ENCODE results near the gene HDC. TPM values are rescaled to one million over a fixed set of nuclear protein-coding genes. Genes with fewer than 3 reads are reported as not detected.
A peak's percentile ranks its signal among the peaks of the same experiment; 100 is the strongest.

HDC gene
- total and polyA plus RNA-seq, 10 of the 15 experiments (the other 5 are each of a cell fraction or from before 2014, with no cell fraction given), result not detected

- POLR2A ChIA-PET, result no interaction called here
- no peaks in the 10 kb centered on the region for H3K27me3 ChIP-seq (replicated peaks in 1 of 2; ENCODE audit: control insufficient read depth in 2 of 2, insufficient read depth in 2 of 2, low read length in 1 of 2)
- H3K9ac ChIP-seq (ENCODE audit: control insufficient read depth, insufficient read depth, low read length), result no peak overlapping the region
- SMC1A ChIA-PET (ENCODE audit: uncharacterized antibody, unreplicated experiment), result no interaction called here
- H4K20me1 ChIP-seq (ENCODE audit: control insufficient read depth, insufficient read depth), result no peaks in the 10 kb centered on the region
- H3K9me3 ChIP-seq (replicated peaks; ENCODE audit: control insufficient read depth, insufficient read depth, low read length), result no peaks in the 10 kb centered on the region; the same call in 2 of the 3 replicates
- no peak overlapping the region for H3K4me3 ChIP-seq
- ATAC-seq (no peak), DNase-seq (ENCODE audit: low read depth, low spot score) (no peak), FAIRE-seq (no peak)
- no peak overlapping the region for H2AFZ ChIP-seq (ENCODE audit: control insufficient read depth, low read depth, low read length)
- intact Hi-C loops (cut with micrococcal nuclease; ENCODE audit: unreplicated experiment) (no loop called here), in situ Hi-C loops (cut with MboI) (no loop called here)
- no peaks in the 10 kb centered on the region for H3K4me1 ChIP-seq (ENCODE audit: control insufficient read depth, insufficient read depth, low read length)
- H3K36me3 ChIP-seq (ENCODE audit: control insufficient read depth in 2 of 2, insufficient read depth in 2 of 2, low read length in 1 of 2), result no peaks in the 10 kb centered on the region
- no peak for TF ChIP-seq SIX5 (IDR thresholded peaks at IDR 0.05; ENCODE audit: low read depth, low read length, severe bottlenecking)
- TF ChIP-seq ZBTB11 (CRISPR knock-in tag; IDR thresholded peaks at IDR 0.05), result no peak
- TF ChIP-seq POLR2AphosphoS5 (IDR thresholded peaks at IDR 0.05; ENCODE audit: low read length), result no peak
- RAD21 ChIA-PET (ENCODE audit: unreplicated experiment), result no interaction called here
- no TSS peak for BruUV-seq (replicated peaks)
- no peak overlapping the region for H3K4me2 ChIP-seq (ENCODE audit: control insufficient read depth, insufficient read depth)
- no peaks in the 10 kb centered on the region for H3K79me2 ChIP-seq (ENCODE audit: control insufficient read depth, insufficient read depth, low read length)
- WGBS (ENCODE audit: insufficient coverage, insufficient replicate concordance, low lambda C conversion rate, missing lambda C conversion rate), result 57% methylated on average over 5 of the region's 5 CpGs
- no peak overlapping the region for H3K27ac ChIP-seq (ENCODE audit: control insufficient read depth, insufficient read depth)
- CTCF ChIA-PET, result no interaction called here
Observed at GRCh38 chr15:50206020-50206419, 59.5 kb downstream of the HDC start.

GRCh38 chr15:50202003-50202402 is 63.5 kb downstream of the HDC start:
- H3K9me3 ChIP-seq (replicated peaks; ENCODE audit: control insufficient read depth, insufficient read depth, low read length), result no peaks in the 10 kb centered on the region
- intact Hi-C loops (cut with micrococcal nuclease; ENCODE audit: unreplicated experiment), result no loop called here
- TF ChIP-seq HSF1 (IDR thresholded peaks at IDR 0.05; ENCODE audit: low read depth, low read length) (no peak), ZBTB40 (IDR thresholded peaks at IDR 0.05; ENCODE audit: borderline replicate concordance) (peak; percentile 64), YY1 (IDR thresholded peaks at IDR 0.05; ENCODE audit: low read depth, low read length) (no peak), ZSCAN29 (IDR thresholded peaks at IDR 0.05) (no peak), NFXL1 (IDR thresholded peaks at IDR 0.05; ENCODE audit: borderline replicate concordance) (no peak), MEF2A (IDR thresholded peaks at IDR 0.05; ENCODE audit: insufficient read depth, low read depth, low read length) (no peak), FOXM1 (IDR thresholded peaks at IDR 0.05; ENCODE audit: low read depth, low read length) (no peak)

More at GRCh38 chr15:50202003-50202402, 63.5 kb downstream of the HDC start:
- H3K4me1 ChIP-seq (ENCODE audit: control insufficient read depth, insufficient read depth, low read length), result no peaks in the 10 kb centered on the region
- ChIA-PET RAD21 (ENCODE audit: unreplicated experiment) (no interaction called here), SMC1A (ENCODE audit: uncharacterized antibody, unreplicated experiment) (no interaction called here), POLR2A (no interaction called here), CTCF (no interaction called here)
- H3K27ac ChIP-seq (ENCODE audit: control insufficient read depth, insufficient read depth), result no peak overlapping the region
- H3K27me3 ChIP-seq (replicated peaks in 1 of 2; ENCODE audit: control insufficient read depth in 2 of 2, insufficient read depth in 2 of 2, low read length in 1 of 2), result no peaks in the 10 kb centered on the region
- H3K36me3 ChIP-seq (ENCODE audit: control insufficient read depth in 2 of 2, insufficient read depth in 2 of 2, low read length in 1 of 2), result no peaks in the 10 kb centered on the region
- DNase-seq (ENCODE audit: low read depth, low spot score) (no peak), ATAC-seq (no peak), FAIRE-seq (no peak)
- H2AFZ ChIP-seq (ENCODE audit: control insufficient read depth, low read depth, low read length), result no peak overlapping the region
- no peak overlapping the region for H3K9ac ChIP-seq (ENCODE audit: control insufficient read depth, insufficient read depth, low read length)
- H3K79me2 ChIP-seq (ENCODE audit: control insufficient read depth, insufficient read depth, low read length), result no peaks in the 10 kb centered on the region
- no peak overlapping the region for H3K4me2 ChIP-seq (ENCODE audit: control insufficient read depth, insufficient read depth)
- in situ Hi-C loops (cut with MboI), result no loop called here
- BruUV-seq (replicated peaks), result no TSS peak
- no peaks in the 10 kb centered on the region for H4K20me1 ChIP-seq (ENCODE audit: control insufficient read depth, insufficient read depth)
- no peak overlapping the region for H3K4me3 ChIP-seq
